PC-3 (cell line): ENCODE results near the gene PRKACB. TPM values are rescaled to one million over a fixed set of nuclear protein-coding genes. Genes with fewer than 3 reads are reported as not detected.
A peak's percentile ranks its signal among the peaks of the same experiment; 100 is the strongest.

Experiments
- ATAC-seq: fragments of 200-7000 bp; cut with Tn5 transposase; 2 replicates; pipeline ENCODE4 v1.9.1; 2020; ENCODE audit warnings: mild to moderate bottlenecking, moderate library complexity
- BruUV-seq: library from RNA; stranded (reverse); fragments of 400-500 nt; replicated peaks from 2 replicates; lab custom pipeline; 2021; lab: Mats Ljungman, UMichigan
- CTCF ChIA-PET: fragments of 300-600 bp; sonication (Branson Sonifier 250); formaldehyde crosslinking; loops from one replicate; lab custom pipeline; 2022; ENCODE audit warnings: antibody characterized with exemption; lab: Charles Lee
- POLR2A ChIA-PET: fragments of 300-600 bp; sonication (Branson Sonifier 250); formaldehyde crosslinking; loops from one replicate; lab custom pipeline; 2022; ENCODE audit warnings: antibody characterized with exemption; ENCODE audit not compliant: unreplicated experiment; lab: Charles Lee
- DNase-seq: peaks from one replicate; pipeline ENCODE4 v3.0.0-alpha.2; 2015
- H2AFZ ChIP-seq: fragments of 300-600 bp; sonication (generic); 2 replicates; pipeline ENCODE4 v1.6.0; 2016; ENCODE audit warnings: antibody characterized with exemption, low read length
- H3F3A ChIP-seq: fragments of 300-600 bp; sonication (generic); one replicate; pipeline ENCODE4 v1.6.0; 2017; ENCODE audit warnings: antibody characterized with exemption, low read length, control low read depth, mild to moderate bottlenecking; ENCODE audit not compliant: unreplicated experiment
- H3K27ac ChIP-seq: fragments of 300-600 bp; sonication (generic); 2 replicates; pipeline ENCODE4 v1.5.1; 2016; ENCODE audit warnings: mild to moderate bottlenecking, low read length
- H3K27me3 ChIP-seq: fragments of 300-600 bp; sonication (generic); 2 replicates; pipeline ENCODE4 v1.6.1; 2016; ENCODE audit warnings: low read length, mixed read lengths
- H3K36me3 ChIP-seq: fragments of 300-600 bp; sonication (generic); 2 replicates; pipeline ENCODE4 v1.6.1; 2016; ENCODE audit warnings: low read depth, mixed run types, low read length, mixed read lengths
- H3K4me1 ChIP-seq: fragments of 300-600 bp; sonication (generic); 2 replicates; pipeline ENCODE4 v1.5.1; 2016; ENCODE audit warnings: low read length; ENCODE audit not compliant: insufficient read depth
- H3K4me2 ChIP-seq: fragments of 300-600 bp; sonication (generic); 2 replicates; pipeline ENCODE4 v1.6.0; 2016; ENCODE audit warnings: low read length
- H3K4me3 ChIP-seq: fragments of 300-600 bp; sonication (generic); 2 replicates; pipeline ENCODE4 v1.5.1; 2016; ENCODE audit warnings: mild to moderate bottlenecking, low read length, mixed read lengths
- H3K79me2 ChIP-seq: fragments of 300-600 bp; sonication (generic); 2 replicates; pipeline ENCODE4 v1.6.1; 2017; ENCODE audit warnings: low read length, mixed read lengths
- H3K9ac ChIP-seq: fragments of 300-600 bp; sonication (generic); 2 replicates; pipeline ENCODE4 v1.6.0; 2016; ENCODE audit warnings: mild to moderate bottlenecking, low read length
- H3K9me2 ChIP-seq: fragments of 300-600 bp; sonication (generic); replicated peaks from 2 replicates; pipeline ENCODE4 v1.6.1; 2016; ENCODE audit warnings: mixed run types, low read length, mixed read lengths
- H3K9me3 ChIP-seq: fragments of 300-600 bp; sonication (generic); 2 replicates; pipeline ENCODE4 v1.6.1; 2016; ENCODE audit warnings: low read length, mixed read lengths
- H4K20me1 ChIP-seq: fragments of 300-600 bp; sonication (generic); 2 replicates; pipeline ENCODE4 v1.6.1; 2016; ENCODE audit warnings: low read length, mixed read lengths
- EZH2 ChIP-seq: fragments of 300-600 bp; sonication (generic); IDR thresholded peaks from one replicate; pipeline ENCODE4 v1.6.1; 2017; ENCODE audit warnings: antibody characterized with exemption, mild to moderate bottlenecking, low read length; ENCODE audit not compliant: unreplicated experiment
- EZH2phosphoT487 ChIP-seq: fragments of 300-600 bp; sonication (generic); IDR thresholded peaks from 2 replicates; pipeline ENCODE4 v1.6.1; 2018; ENCODE audit warnings: mild to moderate bottlenecking, antibody characterized with exemption, low read length, borderline replicate concordance
- intact Hi-C: fragments of 100-400 bp; cut with micrococcal nuclease; formaldehyde crosslinking; loops from 2 replicates; pipeline ENCODE4 v1.9.0; 2023
- total RNA-seq: library from RNA; depleted of rRNA; stranded (reverse); fragments of >200 nt; gene quantifications from 2 replicates; pipeline ENCODE4 v1.2.3, GENCODE V29; 2014
- TF ChIP-seq, protein P1 (sequence below): fragments of 300-600 bp; sonication (generic); conservative IDR thresholded peaks from 2 replicates; pipeline ENCODE4 v1.5.1; 2017; ENCODE audit warnings: antibody characterized with exemption, low read depth, mild to moderate bottlenecking, low read length

The PRKACB gene
- total RNA-seq, 1 experiment from 2014 or later, result 7.8 TPM

DNA sequence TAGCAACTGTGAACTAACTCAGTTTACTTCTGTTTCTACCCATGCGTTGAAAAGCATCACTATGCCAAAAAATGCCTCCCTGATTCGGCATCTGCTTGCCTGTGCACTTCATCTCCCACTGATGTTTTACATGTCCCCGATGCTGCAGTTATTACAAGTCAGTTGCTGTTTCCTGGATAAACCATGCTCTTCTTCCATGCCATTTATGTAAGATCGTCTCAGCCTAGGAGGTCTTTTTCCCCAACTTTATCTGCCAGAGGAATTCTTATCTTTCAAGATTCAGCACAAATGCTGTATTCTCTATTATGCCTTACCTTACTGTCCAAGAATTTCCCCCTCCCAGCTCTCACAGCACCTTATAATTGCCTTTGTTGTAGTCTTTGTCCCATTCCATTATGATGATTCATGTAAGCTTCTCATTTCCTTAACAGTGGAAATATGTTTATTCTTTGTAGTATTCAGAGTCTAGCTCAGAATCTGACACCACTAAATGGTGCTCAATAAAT lies 30.0 kb downstream of the PRKACB start:
- H3F3A ChIP-seq, result no peaks in the 10 kb centered on the region
- no peak overlapping the region for H3K9ac ChIP-seq
- peak overlapping the region; percentile 31 for H3K27ac ChIP-seq
- H3K9me3 ChIP-seq, result no peaks in the 10 kb centered on the region
- no peaks in the 10 kb centered on the region for H3K9me2 ChIP-seq
- no peak overlapping the region for H3K4me3 ChIP-seq
- intact Hi-C loops, result loop anchor here (1.0 to 5.0 kb wide), 3 partner anchors 18 to 73 kb away; no protein-coding TSS in a partner anchor
- no peaks in the 10 kb centered on the region for H3K36me3 ChIP-seq
- H3K4me2 ChIP-seq, result peak overlapping the region; percentile 56
- H2AFZ ChIP-seq, result peak overlapping the region; percentile 10; the same call in 1 of the 2 replicates
- ChIA-PET POLR2A (no interaction called here), CTCF (interaction anchor here (0.6 kb wide), 1 partner anchor 124 kb away, joined by 4 read pairs; no protein-coding TSS in a partner anchor)
- no peaks in the 10 kb centered on the region for H3K27me3 ChIP-seq
- no peaks in the 10 kb centered on the region for H4K20me1 ChIP-seq
- H3K4me1 ChIP-seq, result peaks cover 11% of the 10 kb centered on the region
- BruUV-seq, result no TSS peak
- H3K79me2 ChIP-seq, result no peaks in the 10 kb centered on the region
- ATAC-seq (peak; percentile 99), DNase-seq (peak; percentile 85)
- TF ChIP-seq, protein P1, sequence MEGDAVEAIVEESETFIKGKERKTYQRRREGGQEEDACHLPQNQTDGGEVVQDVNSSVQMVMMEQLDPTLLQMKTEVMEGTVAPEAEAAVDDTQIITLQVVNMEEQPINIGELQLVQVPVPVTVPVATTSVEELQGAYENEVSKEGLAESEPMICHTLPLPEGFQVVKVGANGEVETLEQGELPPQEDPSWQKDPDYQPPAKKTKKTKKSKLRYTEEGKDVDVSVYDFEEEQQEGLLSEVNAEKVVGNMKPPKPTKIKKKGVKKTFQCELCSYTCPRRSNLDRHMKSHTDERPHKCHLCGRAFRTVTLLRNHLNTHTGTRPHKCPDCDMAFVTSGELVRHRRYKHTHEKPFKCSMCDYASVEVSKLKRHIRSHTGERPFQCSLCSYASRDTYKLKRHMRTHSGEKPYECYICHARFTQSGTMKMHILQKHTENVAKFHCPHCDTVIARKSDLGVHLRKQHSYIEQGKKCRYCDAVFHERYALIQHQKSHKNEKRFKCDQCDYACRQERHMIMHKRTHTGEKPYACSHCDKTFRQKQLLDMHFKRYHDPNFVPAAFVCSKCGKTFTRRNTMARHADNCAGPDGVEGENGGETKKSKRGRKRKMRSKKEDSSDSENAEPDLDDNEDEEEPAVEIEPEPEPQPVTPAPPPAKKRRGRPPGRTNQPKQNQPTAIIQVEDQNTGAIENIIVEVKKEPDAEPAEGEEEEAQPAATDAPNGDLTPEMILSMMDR, result no peak
- no peak for TF ChIP-seq EZH2
- no peak for TF ChIP-seq EZH2phosphoT487

DNA sequence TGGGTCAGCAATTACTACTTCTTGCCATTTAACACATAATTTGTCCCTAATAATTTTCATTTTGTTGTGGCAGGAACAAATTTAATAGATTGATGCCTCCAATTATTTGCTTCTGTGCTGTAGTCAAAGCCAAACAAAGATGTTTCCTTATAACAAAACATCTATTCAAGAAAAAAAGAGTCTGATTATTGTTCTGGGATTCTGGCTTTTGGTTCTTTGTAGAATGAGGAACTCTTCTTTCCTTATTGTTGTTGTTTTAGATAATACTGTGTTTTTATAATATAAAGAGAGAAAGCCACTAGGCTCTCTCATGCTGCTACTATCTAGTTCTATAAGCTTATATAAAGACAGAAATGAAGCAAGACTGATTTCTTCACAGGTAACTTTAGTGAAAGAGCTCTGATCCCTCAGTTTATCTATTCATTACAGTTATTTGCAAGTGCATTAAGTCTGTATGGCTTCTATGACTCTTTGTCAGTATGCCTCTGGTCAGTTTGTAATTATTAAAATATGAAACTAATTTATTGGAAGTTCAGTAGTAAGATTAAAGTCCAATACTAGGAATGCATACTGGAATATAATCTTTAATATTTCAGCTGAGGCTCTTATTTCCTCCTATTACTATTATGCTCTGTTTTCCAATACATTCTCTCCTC lies 37.4 kb downstream of the PRKACB start:
- intact Hi-C loops, result no loop called here
- Histone ChIP-seq H2AFZ (no peak overlapping the region), H3K36me3 (no peaks in the 10 kb centered on the region), H3K4me2 (no peak overlapping the region), H3K9ac (no peak overlapping the region), H3K9me2 (no peaks in the 10 kb centered on the region), H3K9me3 (no peaks in the 10 kb centered on the region), H3K27me3 (no peaks in the 10 kb centered on the region), H3F3A (no peaks in the 10 kb centered on the region), H3K4me3 (no peak overlapping the region), H3K79me2 (no peaks in the 10 kb centered on the region), H4K20me1 (no peaks in the 10 kb centered on the region), H3K27ac (no peak overlapping the region), H3K4me1 (no peaks in the 10 kb centered on the region)
- ChIA-PET CTCF (no interaction called here), POLR2A (no interaction called here)
- TF ChIP-seq, protein P1, result no peak
- TF ChIP-seq EZH2phosphoT487 (no peak), EZH2 (no peak)
- DNase-seq (no peak), ATAC-seq (no peak)
- BruUV-seq, result no TSS peak

DNA sequence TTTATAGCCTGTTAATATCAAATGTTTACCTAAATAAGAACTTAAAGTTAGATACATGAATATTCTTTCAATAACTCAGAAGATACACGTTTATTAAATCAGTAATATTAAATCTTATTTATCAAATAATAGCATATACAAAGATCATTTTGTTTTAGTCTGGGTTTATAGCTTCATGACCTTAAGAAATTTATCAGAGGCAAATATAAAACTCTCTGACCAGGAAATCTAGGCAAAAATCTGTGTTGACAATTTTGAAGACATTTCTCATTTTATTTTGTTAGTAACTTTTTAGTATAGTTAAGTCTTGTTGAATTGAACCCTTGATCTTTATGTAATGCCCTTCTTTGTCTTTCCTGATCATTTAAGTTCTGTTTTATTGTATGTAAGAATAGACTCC lies 46.4 kb downstream of the PRKACB start:
- Histone ChIP-seq H3F3A (no peaks in the 10 kb centered on the region), H3K9me2 (no peaks in the 10 kb centered on the region), H2AFZ (no peak overlapping the region), H4K20me1 (no peaks in the 10 kb centered on the region), H3K36me3 (peaks cover 34% of the 10 kb centered on the region; the same call in 1 of the 2 replicates), H3K79me2 (no peaks in the 10 kb centered on the region), H3K4me2 (no peak overlapping the region), H3K4me1 (no peaks in the 10 kb centered on the region), H3K27ac (no peak overlapping the region), H3K4me3 (no peak overlapping the region), H3K9me3 (peaks cover 22% of the 10 kb centered on the region; the same call in 1 of the 2 replicates), H3K9ac (no peak overlapping the region), H3K27me3 (no peaks in the 10 kb centered on the region)
- TF ChIP-seq, protein P1, result no peak
- TF ChIP-seq EZH2 (no peak), EZH2phosphoT487 (no peak)
- ChIA-PET CTCF (no interaction called here), POLR2A (no interaction called here)
- intact Hi-C loops, result no loop called here
- no peak for DNase-seq
- no TSS peak for BruUV-seq
- ATAC-seq, result no peak
